Stimulated activated CD8-positive, alpha-beta memory T cell treated with anti-CD3 and anti-CD28 coated beads, Interleukin-15, amount 100 ng/mL, for 48 hours (primary cell): ENCODE data around the gene AGBL4.

Experiments
- DNase-seq, 2 donors: peaks; one replicate each; pipeline ENCODE4 v3.0.0-alpha.2; 2020; ENCODE audit warnings: low read depth in 2 of 2

The AGBL4 gene

GRCh38 chr1:48943393-48943792 is 1080.4 kb downstream of the AGBL4 start:
- no peak for DNase-seq

- no peak for DNase-seq
Observed at GRCh38 chr1:48940962-48941732, 1082.6 kb downstream of the AGBL4 start.

GRCh38 chr1:48940354-48940753 is 1083.4 kb downstream of the AGBL4 start:
- no peak for DNase-seq

GRCh38 chr1:48939828-48940227 is 1083.9 kb downstream of the AGBL4 start:
- no peak for DNase-seq

- no peak for DNase-seq
Observed at GRCh38 chr1:48939042-48939441, 1084.7 kb downstream of the AGBL4 start.

DNA sequence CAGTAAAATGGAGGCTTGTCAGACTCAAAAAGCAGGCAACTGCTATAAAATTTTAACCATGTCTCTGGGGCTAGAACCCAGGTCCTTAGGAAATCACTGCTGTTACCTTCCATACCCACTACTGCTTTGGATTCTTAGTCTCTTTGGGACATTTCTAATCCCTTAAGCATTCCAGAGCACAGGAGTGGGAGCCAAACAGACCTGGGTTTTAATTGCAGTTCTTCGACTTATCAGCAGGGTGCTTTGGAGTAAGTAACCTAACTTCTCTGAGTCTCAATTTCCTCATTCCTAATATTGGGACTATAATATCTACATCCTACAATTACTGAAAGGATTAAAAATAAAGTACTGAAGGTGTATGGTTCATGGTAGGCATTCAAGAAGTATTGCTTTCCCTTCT is 1086.0 kb downstream of the AGBL4 start:
- DNase-seq: no peak

DNA sequence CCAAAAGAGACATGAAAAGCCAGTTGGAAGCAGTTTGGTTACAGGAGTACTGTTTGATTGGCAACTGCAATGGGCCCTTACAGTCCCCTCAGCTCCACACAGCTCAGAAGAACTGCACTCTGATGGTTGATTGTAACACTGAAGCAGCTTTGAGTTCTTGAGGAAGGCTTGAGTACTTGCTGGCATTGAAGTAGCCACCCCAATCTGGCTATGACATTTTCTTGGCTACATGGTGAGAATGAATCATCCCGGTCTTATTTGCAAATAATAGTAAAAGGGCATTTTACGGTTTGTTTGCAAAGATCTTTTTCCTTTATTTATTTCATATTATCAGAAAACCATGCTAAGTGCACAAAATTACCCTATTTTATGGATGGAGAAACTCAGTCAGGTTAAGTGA is 1087.3 kb downstream of the AGBL4 start:
- no peak for DNase-seq

GRCh38 chr1:48932366-48932765 is 1091.4 kb downstream of the AGBL4 start:
- DNase-seq: no peak

DNA sequence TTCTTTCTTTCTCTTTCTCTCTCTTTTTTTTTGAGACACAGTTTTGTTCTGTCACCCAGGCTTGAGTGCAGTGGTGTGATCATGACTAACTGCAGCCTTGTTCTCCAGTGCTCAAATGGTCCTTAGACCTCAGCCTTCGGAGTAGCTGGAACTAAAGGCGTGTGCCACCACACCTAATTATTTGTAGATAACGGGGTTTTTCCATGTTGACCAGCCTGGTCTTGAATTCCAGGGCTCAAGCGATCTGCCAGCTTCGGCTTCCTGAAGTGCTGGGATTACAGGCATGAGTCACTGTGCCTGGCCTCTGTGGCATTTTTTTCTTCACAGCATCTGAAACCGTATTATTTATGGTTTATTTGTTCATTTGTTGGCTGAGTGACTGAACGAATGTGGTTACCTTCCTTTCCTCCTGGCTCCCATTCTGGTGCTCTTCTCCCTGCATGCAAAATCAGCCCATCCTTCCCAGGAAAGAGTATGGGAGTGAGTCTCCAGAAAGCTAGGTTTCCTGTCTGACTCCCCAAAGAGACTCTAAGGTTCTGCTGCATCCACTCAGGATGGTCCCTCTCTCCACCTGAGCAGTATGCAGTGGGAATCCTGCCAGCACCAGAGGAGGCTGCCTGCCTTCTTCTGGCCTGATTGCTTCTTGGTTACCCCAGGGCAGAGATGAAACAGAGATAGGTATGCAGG is 1092.1 kb downstream of the AGBL4 start:
- no peak for DNase-seq

DNA sequence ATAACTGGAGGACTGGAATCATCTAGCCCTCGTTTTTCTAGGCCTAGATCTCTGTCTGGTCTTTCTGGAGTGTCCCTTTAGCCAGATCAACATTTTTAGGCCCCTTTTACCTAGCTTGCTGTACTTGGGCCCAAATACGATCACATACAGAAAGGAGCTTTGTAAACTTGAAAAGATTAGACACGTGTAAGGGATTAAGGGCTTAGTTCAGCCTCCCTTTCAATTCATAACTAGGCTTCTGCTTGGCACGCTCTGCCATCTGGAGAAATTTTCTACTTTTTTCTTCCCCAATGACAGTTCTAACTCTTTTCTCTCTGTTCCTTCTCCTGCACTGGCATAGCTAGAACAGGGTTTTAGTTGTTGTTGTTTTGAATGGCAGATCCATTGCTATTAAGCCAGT is 1093.7 kb downstream of the AGBL4 start:
- no peak for DNase-seq

DNA sequence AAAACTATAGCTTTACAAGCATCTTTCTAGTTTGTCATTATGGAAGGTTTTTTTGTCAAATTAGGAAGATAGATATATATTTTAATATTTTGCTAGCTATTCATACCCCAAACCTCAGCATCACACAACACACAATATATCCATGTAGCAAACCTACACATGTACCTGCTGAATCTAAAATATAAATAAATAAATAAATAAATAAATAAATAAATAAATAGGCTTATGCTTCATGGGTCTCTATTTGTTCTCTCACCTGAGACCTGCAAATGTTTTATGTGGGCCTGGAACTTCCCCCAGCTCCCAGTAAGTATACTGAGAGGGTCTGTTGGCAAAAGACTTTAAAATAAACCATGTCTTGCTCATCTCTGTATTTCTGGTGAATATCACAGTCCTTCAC is 1099.7 kb downstream of the AGBL4 start:
- no peak for DNase-seq

DNA sequence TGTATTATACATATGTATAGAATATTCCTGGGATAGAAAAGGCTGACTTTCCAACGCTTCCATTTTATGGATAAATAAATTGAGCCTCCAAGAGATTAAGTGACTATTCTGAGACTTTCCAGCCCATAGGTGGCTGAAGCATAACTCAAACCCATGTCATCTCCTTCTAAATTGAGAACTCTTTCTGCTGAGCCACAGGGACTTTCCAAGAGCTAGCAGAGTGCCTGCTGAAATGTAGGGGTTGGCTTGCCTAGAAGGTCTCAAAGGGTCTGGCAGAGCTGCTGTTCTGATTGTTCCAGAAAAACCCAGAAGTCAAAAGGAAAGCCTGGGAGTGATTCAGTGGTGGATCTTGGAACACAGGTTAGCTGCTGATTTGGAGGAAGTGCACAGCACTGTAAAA is 1100.6 kb downstream of the AGBL4 start:
- DNase-seq: no peak

GRCh38 chr1:48920851-48921250 is 1102.9 kb downstream of the AGBL4 start:
- no peak for DNase-seq

- no peak for DNase-seq
Observed at GRCh38 chr1:48917901-48918603, 1105.7 kb downstream of the AGBL4 start.

GRCh38 chr1:48917070-48917454 is 1106.7 kb downstream of the AGBL4 start:
- no peak for DNase-seq

DNA sequence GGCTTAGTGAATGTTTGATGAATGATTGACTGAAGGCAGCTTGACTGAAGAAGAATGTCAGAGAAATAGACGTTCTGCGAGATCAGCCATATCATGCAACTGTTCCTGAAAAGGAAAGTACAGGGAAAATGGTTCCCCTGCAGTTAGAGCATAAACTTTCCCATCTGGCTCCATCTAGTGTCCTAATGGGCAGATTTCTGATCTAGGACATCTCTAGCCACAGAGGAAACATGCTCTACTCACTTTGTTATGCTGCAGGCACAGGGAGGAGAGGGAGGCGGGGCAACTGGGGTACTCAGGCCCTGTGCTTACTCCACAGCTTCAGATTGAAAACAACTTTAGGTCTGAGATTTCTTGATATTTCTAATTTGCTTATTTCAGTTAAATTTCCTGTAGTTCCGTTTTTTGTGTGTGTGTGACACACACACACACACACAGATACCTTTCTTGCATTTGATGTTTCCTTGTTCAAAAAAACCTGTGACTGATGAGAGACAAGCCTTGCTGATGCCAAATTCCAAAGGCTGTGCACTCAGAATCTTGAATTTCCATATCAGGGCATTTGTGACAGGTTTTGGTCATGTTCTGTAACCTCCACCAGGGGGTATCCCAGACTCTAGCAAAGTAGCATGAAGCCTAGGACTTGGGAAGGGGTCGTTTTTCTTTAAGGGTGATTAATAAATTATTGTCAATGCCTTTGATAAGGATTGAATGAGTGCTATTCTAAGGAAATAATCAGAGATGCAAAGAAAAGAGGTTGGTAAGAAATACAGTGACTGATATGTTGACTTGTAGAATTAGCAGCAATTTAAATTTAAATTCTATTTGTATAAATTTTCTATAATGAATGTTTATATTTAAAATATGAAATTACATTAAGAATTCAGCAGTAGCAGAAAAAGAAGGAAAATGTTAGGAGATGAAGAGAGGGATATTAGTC is 1107.4 kb downstream of the AGBL4 start:
- DNase-seq: no peak

GRCh38 chr1:48908606-48909005 is 1115.1 kb downstream of the AGBL4 start:
- DNase-seq: no peak

DNA sequence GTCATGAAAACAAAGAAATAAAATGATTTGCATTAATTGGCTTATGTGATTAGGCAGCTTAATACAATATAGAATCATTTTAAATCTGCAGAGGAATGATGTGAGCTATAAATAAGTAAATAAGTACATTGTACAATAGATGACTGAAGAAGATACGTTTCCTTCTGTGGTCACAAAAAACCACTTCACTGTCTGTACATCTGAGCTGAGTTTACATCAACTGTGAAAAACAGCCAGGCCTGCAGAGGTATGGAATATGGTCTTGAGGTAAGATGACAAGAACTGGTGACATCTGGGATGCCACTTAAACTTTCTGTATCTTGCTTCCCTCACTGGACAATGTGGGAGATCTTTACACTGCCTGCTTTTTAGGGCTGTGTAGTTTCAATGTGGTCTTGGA is 1117.0 kb downstream of the AGBL4 start:
- DNase-seq: no peak

DNA sequence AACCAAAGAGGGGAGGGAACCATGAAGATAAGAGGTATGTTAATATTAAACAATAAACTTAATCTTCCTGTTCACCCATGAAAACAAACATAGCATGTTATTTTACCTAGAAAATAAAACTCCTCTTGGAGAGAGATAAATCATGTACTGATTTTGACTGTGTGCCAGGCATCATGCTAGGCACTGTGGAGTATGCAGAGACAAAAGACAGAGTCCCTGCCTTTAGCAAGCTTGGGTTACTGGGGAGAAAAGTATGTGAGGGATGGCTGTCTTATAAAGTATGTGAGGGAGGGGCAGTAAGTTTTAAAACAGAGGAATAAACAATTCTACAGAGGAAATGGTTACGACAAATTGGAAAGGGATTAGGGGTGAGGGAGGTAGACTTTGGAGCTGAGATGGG is 1117.6 kb downstream of the AGBL4 start:
- DNase-seq: no peak

DNA sequence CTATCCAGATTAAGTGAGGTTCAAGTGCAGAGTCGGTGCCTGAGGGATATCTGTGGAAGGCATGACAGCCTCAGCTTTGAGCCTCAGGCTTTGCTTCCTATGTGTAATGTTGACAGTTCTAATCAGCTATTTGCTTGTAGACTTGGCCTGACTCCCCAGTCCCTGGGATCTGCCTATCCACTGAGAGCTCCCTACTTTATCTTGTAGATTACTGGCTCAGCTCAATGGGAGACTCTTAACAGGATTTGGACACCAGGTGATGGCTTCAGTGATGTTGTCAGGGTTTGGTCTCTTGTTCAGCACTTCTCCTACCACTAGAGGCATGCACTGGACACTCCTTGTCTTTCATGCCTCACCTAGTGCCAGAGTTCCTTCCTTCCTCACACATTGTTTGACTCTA is 1120.5 kb downstream of the AGBL4 start:
- DNase-seq: no peak

DNA sequence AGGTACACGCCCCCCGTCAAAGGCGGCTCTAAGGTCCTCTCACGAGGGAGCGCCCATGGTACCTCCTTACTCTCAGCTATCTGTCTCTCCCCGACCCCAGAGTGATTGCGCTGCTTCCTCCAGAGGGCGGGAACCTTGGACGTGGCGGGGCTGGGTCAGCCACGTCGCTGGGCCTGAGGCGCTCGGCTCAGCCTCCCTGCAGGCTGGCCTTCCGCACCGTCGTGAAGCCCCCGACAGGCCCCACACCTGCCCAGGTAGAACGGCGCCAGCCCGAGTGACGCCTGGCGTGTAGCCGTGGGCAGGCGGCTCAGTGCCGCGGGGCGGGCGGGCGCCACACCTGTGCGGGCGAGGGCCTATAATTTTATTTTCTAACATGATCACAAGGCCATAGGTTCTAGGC is 1124.9 kb downstream of the AGBL4 start:
- no peak for DNase-seq

DNA sequence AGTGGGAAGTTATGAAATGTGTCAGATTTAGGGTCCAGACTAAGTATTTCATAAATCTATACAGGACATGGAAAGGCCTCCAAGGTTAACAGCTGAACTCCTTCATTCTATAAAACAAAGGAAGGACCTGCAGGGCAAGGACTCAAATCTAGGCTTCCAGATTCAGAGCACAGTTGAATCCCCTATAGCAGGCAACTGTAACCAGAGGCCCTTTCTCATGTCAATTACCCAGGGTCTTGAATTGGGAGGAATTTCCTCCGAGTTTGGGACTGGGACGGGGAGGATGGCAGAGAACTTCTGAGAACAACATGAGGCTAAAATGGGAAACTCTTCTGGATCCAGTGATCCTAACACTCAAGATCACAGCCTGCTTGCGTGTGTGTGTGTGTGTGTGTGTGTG is 1134.1 kb downstream of the AGBL4 start:
- no peak for DNase-seq
